WTC11 (cell line): ENCODE results near the gene COLEC12. TPM values are rescaled to one million over a fixed set of nuclear protein-coding genes. Genes with fewer than 3 reads are reported as not detected.
A peak's percentile ranks its signal among the peaks of the same experiment; 100 is the strongest.

Source experiments
- ATAC-seq: fragments of 200-7000 bp; cut with Tn5 transposase; 2 replicates; pipeline ENCODE4 v1.10.0; 2021; ENCODE audit warnings: mild to moderate bottlenecking, moderate library complexity
- CTCF ChIA-PET: fragments of 300-600 bp; sonication (Branson Sonifier 250); formaldehyde crosslinking; loops from one replicate; lab custom pipeline; 2021; ENCODE audit warnings: antibody characterized with exemption; lab: Charles Lee
- POLR2A ChIA-PET: fragments of 350-600 bp; sonication (Branson Sonifier 250); formaldehyde crosslinking; loops from one replicate; lab custom pipeline; 2021; ENCODE audit warnings: antibody characterized with exemption; lab: Charles Lee
- DNase-seq: peaks from one replicate; pipeline ENCODE4 v3.0.0; 2021; ENCODE audit warnings: low spot score
- H3K27ac Mint-ChIP-seq: 2 replicates; pipeline ENCODE4 v1.8.0; 2021; ENCODE audit warnings: mixed read lengths
- H3K27me3 Mint-ChIP-seq: 2 replicates; pipeline ENCODE4 v1.8.0; 2021; ENCODE audit warnings: low read depth, mild to moderate bottlenecking, moderate library complexity, mixed read lengths
- H3K36me3 Mint-ChIP-seq: 2 replicates; pipeline ENCODE4 v1.8.0; 2021; ENCODE audit warnings: mixed read lengths
- H3K4me1 Mint-ChIP-seq: 2 replicates; pipeline ENCODE4 v1.8.0; 2022; ENCODE audit warnings: mixed read lengths
- H3K4me3 Mint-ChIP-seq: 2 replicates; pipeline ENCODE4 v1.8.0; 2021; ENCODE audit warnings: mild to moderate bottlenecking, moderate library complexity, mixed read lengths
- H3K9me3 Mint-ChIP-seq: 2 replicates; pipeline ENCODE4 v1.8.0; 2021; ENCODE audit warnings: mixed read lengths
- CTCF ChIP-seq: fragments of 200-600 bp; IDR thresholded peaks from 2 replicates; pipeline ENCODE4 v1.8.0; 2022; ENCODE audit warnings: antibody characterized with exemption
- ELF4 ChIP-seq: sonication (generic); formaldehyde crosslinking; IDR thresholded peaks from 2 replicates; pipeline ENCODE4 v1.8.1; 2022; ENCODE audit warnings: low read depth, mild to moderate bottlenecking, moderate library complexity, missing genetic modification reagents
- EMX1 ChIP-seq: fragments of 250-450 bp; sonication (Bioruptor Pico); IDR thresholded peaks from 2 replicates; pipeline ENCODE4 v1.8.0; 2021; ENCODE audit warnings: mild to moderate bottlenecking
- ERG ChIP-seq: fragments of 250-450 bp; sonication (Bioruptor Pico); IDR thresholded peaks from 2 replicates; pipeline ENCODE4 v1.8.0; 2021; ENCODE audit warnings: mild to moderate bottlenecking
- FOXJ3 ChIP-seq: sonication (generic); formaldehyde crosslinking; IDR thresholded peaks from 2 replicates; pipeline ENCODE4 v1.9.0; 2021; ENCODE audit warnings: missing genetic modification reagents, mild to moderate bottlenecking, borderline replicate concordance
- GABPB1 ChIP-seq: sonication (generic); formaldehyde crosslinking; IDR thresholded peaks from 2 replicates; pipeline ENCODE4 v1.8.1; 2023; ENCODE audit warnings: mild to moderate bottlenecking, missing genetic modification reagents
- GTF2I ChIP-seq: fragments of 250-450 bp; sonication (Bioruptor Pico); conservative IDR thresholded peaks from 2 replicates; pipeline ENCODE4 v1.4.0; 2021; ENCODE audit warnings: mild to moderate bottlenecking
- HMGXB4 ChIP-seq: sonication (generic); formaldehyde crosslinking; IDR thresholded peaks from 2 replicates; pipeline ENCODE4 v1.8.1; 2023; ENCODE audit warnings: mild to moderate bottlenecking, moderate library complexity, missing genetic modification reagents
- JUN ChIP-seq: sonication (generic); formaldehyde crosslinking; IDR thresholded peaks from 2 replicates; pipeline ENCODE4 v1.8.0; 2023; ENCODE audit warnings: mild to moderate bottlenecking, missing genetic modification reagents
- MXD4 ChIP-seq: fragments of 250-450 bp; sonication (Bioruptor Pico); IDR thresholded peaks from 2 replicates; pipeline ENCODE4 v1.8.0; 2021; ENCODE audit warnings: mild to moderate bottlenecking, moderate library complexity, borderline replicate concordance
- NR1H2 ChIP-seq: sonication (generic); formaldehyde crosslinking; IDR thresholded peaks from 2 replicates; pipeline ENCODE4 v1.9.0; 2021; ENCODE audit warnings: mild to moderate bottlenecking, moderate library complexity, missing genetic modification reagents
- NR3C1 ChIP-seq: sonication (generic); formaldehyde crosslinking; conservative IDR thresholded peaks from 2 replicates; pipeline ENCODE4 v1.8.1; 2023; ENCODE audit warnings: low read depth, mild to moderate bottlenecking, missing genetic modification reagents
- PRRX2 ChIP-seq: fragments of 250-450 bp; sonication (Bioruptor Pico); IDR thresholded peaks from 2 replicates; pipeline ENCODE4 v1.8.0; 2021; ENCODE audit warnings: mild to moderate bottlenecking
- RELA ChIP-seq: sonication (generic); formaldehyde crosslinking; IDR thresholded peaks from 2 replicates; pipeline ENCODE4 v1.8.1; 2022; ENCODE audit warnings: missing genetic modification reagents, mild to moderate bottlenecking, borderline replicate concordance
- RORB ChIP-seq: fragments of 250-450 bp; sonication (Bioruptor Pico); IDR thresholded peaks from 2 replicates; pipeline ENCODE4 v1.9.0; 2021; ENCODE audit warnings: mild to moderate bottlenecking
- SMAD3 ChIP-seq: sonication (generic); formaldehyde crosslinking; IDR thresholded peaks from 2 replicates; pipeline ENCODE4 v1.8.0; 2022; ENCODE audit warnings: missing genetic modification reagents, mild to moderate bottlenecking, borderline replicate concordance
- TEAD4 ChIP-seq: sonication (generic); formaldehyde crosslinking; IDR thresholded peaks from 2 replicates; pipeline ENCODE4 v1.8.0; 2022; ENCODE audit warnings: mild to moderate bottlenecking, missing genetic modification reagents
- ZNF121 ChIP-seq: sonication (generic); formaldehyde crosslinking; IDR thresholded peaks from 2 replicates; pipeline ENCODE4 v1.8.0; 2023; ENCODE audit warnings: missing genetic modification reagents
- ZNF317 ChIP-seq: sonication (generic); formaldehyde crosslinking; IDR thresholded peaks from 2 replicates; pipeline ENCODE4 v1.8.1; 2023; ENCODE audit warnings: low read depth, mild to moderate bottlenecking, moderate library complexity, missing genetic modification reagents, borderline replicate concordance
- ZNF396 ChIP-seq: fragments of 250-450 bp; sonication (Bioruptor Pico); IDR thresholded peaks from 2 replicates; pipeline ENCODE4 v1.8.0; 2021; ENCODE audit warnings: mild to moderate bottlenecking, moderate library complexity, borderline replicate concordance
- ZNF416 ChIP-seq: fragments of 250-450 bp; sonication (Bioruptor Pico); IDR thresholded peaks from 2 replicates; pipeline ENCODE4 v1.9.0; 2021; ENCODE audit warnings: mild to moderate bottlenecking, inconsistent platforms
- total RNA-seq: library from RNA; stranded (reverse); gene quantifications from 3 replicates; pipeline ENCODE4 v1.2.3, GENCODE V29; 2021

Gene COLEC12
- total RNA-seq, 1 experiment from 2014 or later, result 0.48 TPM

GRCh38 chr18:478681-479080, 21.8 kb downstream of the COLEC12 start:
- H3K4me1 Mint-ChIP-seq, result peaks cover 51% of the 10 kb centered on the region
- no peaks in the 10 kb centered on the region for H3K9me3 Mint-ChIP-seq
- no peak for TF ChIP-seq GABPB1 (CRISPR knock-in tag)
- TF ChIP-seq ZNF416 (CRISPR knock-in tag), result no peak
- no peak for TF ChIP-seq PRRX2
- TF ChIP-seq SMAD3 (CRISPR knock-in tag), result no peak
- TF ChIP-seq GTF2I (CRISPR knock-in tag), result no peak
- no peak for TF ChIP-seq RORB (CRISPR knock-in tag)
- TF ChIP-seq ZNF317 (CRISPR knock-in tag), result no peak
- TF ChIP-seq JUN (CRISPR knock-in tag), result no peak
- TF ChIP-seq ELF4 (CRISPR knock-in tag), result no peak
- TF ChIP-seq ERG (CRISPR knock-in tag), result no peak
- TF ChIP-seq, all 79 proteins: peak for 0
- ChIA-PET CTCF (interaction anchor here (1.0 to 1.2 kb wide), 4 partner anchors 12 to 211 kb away, joined by 3 to 4 read pairs (median 4); partner anchors contain the start of gene THOC1), POLR2A (no interaction called here)
- DNase-seq (no peak), ATAC-seq (no peak)
- H3K27me3 Mint-ChIP-seq, result no peaks in the 10 kb centered on the region; the same call in 1 of the 2 replicates
- H3K4me3 Mint-ChIP-seq, result no peak overlapping the region
- no peaks in the 10 kb centered on the region for H3K36me3 Mint-ChIP-seq
- H3K27ac Mint-ChIP-seq, result no peak overlapping the region

- no peak for TF ChIP-seq NR3C1 (CRISPR knock-in tag)
- peak; percentile 31 for TF ChIP-seq CTCF
- CTCF ChIA-PET, result interaction anchor here (0.5 to 2.4 kb wide), 18 partner anchors 9 to 355 kb away, joined by 3 to 19 read pairs (median 4); partner anchors contain the start of genes THOC1 and TYMS
- no peak overlapping the region for H3K27ac Mint-ChIP-seq
- peak; percentile 56 for DNase-seq
- no peaks in the 10 kb centered on the region for H3K36me3 Mint-ChIP-seq
- H3K9me3 Mint-ChIP-seq, result no peaks in the 10 kb centered on the region
- H3K27me3 Mint-ChIP-seq, result no peaks in the 10 kb centered on the region; the same call in 1 of the 2 replicates
- H3K4me1 Mint-ChIP-seq, result peaks cover 54% of the 10 kb centered on the region
- peak; percentile 38; the same call in 1 of the 2 replicates for ATAC-seq
- H3K4me3 Mint-ChIP-seq, result no peak overlapping the region
- POLR2A ChIA-PET, result no interaction called here
Observed at GRCh38 chr18:477565-477964, 22.9 kb downstream of the COLEC12 start.

- POLR2A ChIA-PET, result no interaction called here
- ATAC-seq (0 out of 2 replicates have a peak, but pooled peaks have one; percentile 20), DNase-seq (no peak)
- TF ChIP-seq ELF4 (CRISPR knock-in tag), result no peak
- no peak for TF ChIP-seq NR1H2 (CRISPR knock-in tag)
- Mint-ChIP-seq H3K27me3 (no peaks in the 10 kb centered on the region; the same call in 1 of the 2 replicates), H3K9me3 (no peaks in the 10 kb centered on the region), H3K4me1 (peaks cover 54% of the 10 kb centered on the region), H3K4me3 (no peak overlapping the region), H3K27ac (no peak overlapping the region), H3K36me3 (no peaks in the 10 kb centered on the region)
- CTCF ChIA-PET, result interaction anchor here (1.4 to 2.4 kb wide), 5 partner anchors 10 to 208 kb away, joined by 3 to 19 read pairs (median 3); partner anchors contain the start of gene THOC1
Observed at GRCh38 chr18:476251-476664, 24.2 kb downstream of the COLEC12 start.

GRCh38 chr18:475202-476031, 25.1 kb downstream of the COLEC12 start:
- ATAC-seq (peak; percentile 83), DNase-seq (peak; percentile 48)
- no peak overlapping the region for H3K4me3 Mint-ChIP-seq
- H3K27ac Mint-ChIP-seq, result peak overlapping the region; percentile 87
- CTCF ChIA-PET, result interaction anchor here (1.2 to 2.4 kb wide), 5 partner anchors 9 to 207 kb away, joined by 3 to 5 read pairs (median 3); partner anchors contain the start of gene THOC1
- H3K4me1 Mint-ChIP-seq, result peaks cover 48% of the 10 kb centered on the region
- POLR2A ChIA-PET, result interaction anchor here (0.9 kb wide), 1 partner anchor 208 kb away, joined by 4 read pairs; the partner anchor contains the start of gene THOC1
- no peaks in the 10 kb centered on the region for H3K36me3 Mint-ChIP-seq
- H3K9me3 Mint-ChIP-seq, result no peaks in the 10 kb centered on the region
- no peaks in the 10 kb centered on the region; the same call in 1 of the 2 replicates for H3K27me3 Mint-ChIP-seq
- no peak for TF ChIP-seq MXD4 (CRISPR knock-in tag)
- no peak for TF ChIP-seq FOXJ3
- no peak for TF ChIP-seq ZNF121 (CRISPR knock-in tag)
- no peak for TF ChIP-seq NR1H2 (CRISPR knock-in tag)
- TF ChIP-seq TEAD4 (CRISPR knock-in tag), result 0 out of 2 replicates have a peak, but pooled peaks have one; percentile 52
- TF ChIP-seq RELA (CRISPR knock-in tag), result no peak
- no peak for TF ChIP-seq EMX1
- no peak for TF ChIP-seq ZNF396
- TF ChIP-seq HMGXB4 (CRISPR knock-in tag), result no peak
